ENCODE data around the gene CD38. TPM values are rescaled to one million over a fixed set of nuclear protein-coding genes. Genes with fewer than 3 reads are reported as not detected.

The CD38 gene
- polyA plus RNA-seq, 1 donor from 2014 or later = 0.21 TPM

DNA sequence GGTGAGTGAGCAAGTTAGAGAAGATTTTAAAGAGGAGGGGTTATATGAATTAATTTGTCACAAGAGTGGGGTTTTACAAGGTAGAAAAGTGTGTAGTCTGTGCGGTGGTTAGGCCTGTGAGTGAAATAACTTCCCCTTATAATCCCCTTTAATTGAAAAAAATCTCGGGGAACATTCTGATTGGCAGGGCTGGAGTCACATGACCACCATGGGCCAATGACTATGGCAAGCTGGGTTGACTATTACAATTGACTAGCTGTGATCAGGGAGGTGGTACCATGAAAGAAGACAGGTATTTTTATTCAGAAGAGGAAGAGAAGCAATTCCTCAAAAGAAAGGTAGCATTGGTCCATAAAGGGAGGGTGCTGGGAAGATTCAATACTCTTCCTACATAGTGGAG lies 27.0 kb upstream of the CD38 start:
- no peak overlapping the region for H3K9ac ChIP-seq (ENCODE audit: low read length)
- H3K79me2 ChIP-seq (replicated peaks; ENCODE audit: insufficient read depth, low read length) = no peaks in the 10 kb centered on the region
- TF ChIP-seq MXI1 (conservative IDR thresholded peaks at IDR 0.05; ENCODE audit: poor library complexity, severe bottlenecking) = no peak
- no peak for TF ChIP-seq SMC3 (conservative IDR thresholded peaks at IDR 0.05; ENCODE audit: poor library complexity)
- TF ChIP-seq POLR2AphosphoS5 (IDR thresholded peaks at IDR 0.05) = no peak
- TF ChIP-seq, protein P1, sequence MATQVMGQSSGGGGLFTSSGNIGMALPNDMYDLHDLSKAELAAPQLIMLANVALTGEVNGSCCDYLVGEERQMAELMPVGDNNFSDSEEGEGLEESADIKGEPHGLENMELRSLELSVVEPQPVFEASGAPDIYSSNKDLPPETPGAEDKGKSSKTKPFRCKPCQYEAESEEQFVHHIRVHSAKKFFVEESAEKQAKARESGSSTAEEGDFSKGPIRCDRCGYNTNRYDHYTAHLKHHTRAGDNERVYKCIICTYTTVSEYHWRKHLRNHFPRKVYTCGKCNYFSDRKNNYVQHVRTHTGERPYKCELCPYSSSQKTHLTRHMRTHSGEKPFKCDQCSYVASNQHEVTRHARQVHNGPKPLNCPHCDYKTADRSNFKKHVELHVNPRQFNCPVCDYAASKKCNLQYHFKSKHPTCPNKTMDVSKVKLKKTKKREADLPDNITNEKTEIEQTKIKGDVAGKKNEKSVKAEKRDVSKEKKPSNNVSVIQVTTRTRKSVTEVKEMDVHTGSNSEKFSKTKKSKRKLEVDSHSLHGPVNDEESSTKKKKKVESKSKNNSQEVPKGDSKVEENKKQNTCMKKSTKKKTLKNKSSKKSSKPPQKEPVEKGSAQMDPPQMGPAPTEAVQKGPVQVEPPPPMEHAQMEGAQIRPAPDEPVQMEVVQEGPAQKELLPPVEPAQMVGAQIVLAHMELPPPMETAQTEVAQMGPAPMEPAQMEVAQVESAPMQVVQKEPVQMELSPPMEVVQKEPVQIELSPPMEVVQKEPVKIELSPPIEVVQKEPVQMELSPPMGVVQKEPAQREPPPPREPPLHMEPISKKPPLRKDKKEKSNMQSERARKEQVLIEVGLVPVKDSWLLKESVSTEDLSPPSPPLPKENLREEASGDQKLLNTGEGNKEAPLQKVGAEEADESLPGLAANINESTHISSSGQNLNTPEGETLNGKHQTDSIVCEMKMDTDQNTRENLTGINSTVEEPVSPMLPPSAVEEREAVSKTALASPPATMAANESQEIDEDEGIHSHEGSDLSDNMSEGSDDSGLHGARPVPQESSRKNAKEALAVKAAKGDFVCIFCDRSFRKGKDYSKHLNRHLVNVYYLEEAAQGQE (IDR thresholded peaks at IDR 0.05; ENCODE audit: borderline replicate concordance) = no peak
- TF ChIP-seq EZH2 (IDR thresholded peaks at IDR 0.05; ENCODE audit: borderline replicate concordance, insufficient read depth, low read length, poor library complexity, severe bottlenecking) = no peak
- TF ChIP-seq RAD21 (conservative IDR thresholded peaks at IDR 0.05) = no peak
- TF ChIP-seq TAF1 (IDR thresholded peaks at IDR 0.05; ENCODE audit: low read depth) = no peak
- no peak for TF ChIP-seq CTCF (IDR thresholded peaks at IDR 0.05; ENCODE audit: poor library complexity, severe bottlenecking)
- TF ChIP-seq EP300 (conservative IDR thresholded peaks at IDR 0.05; ENCODE audit: poor library complexity, severe bottlenecking) = no peak
- no peak overlapping the region for H3K4me2 ChIP-seq (ENCODE audit: low read length)
- no peaks in the 10 kb centered on the region for H4K20me1 ChIP-seq (ENCODE audit: insufficient read depth)
- no peak overlapping the region for H3K4me3 ChIP-seq (ENCODE audit: low read length)
- H3K27ac ChIP-seq (ENCODE audit: low read length) = no peak overlapping the region
- H3K9me3 ChIP-seq (ENCODE audit: low read length) = no peaks in the 10 kb centered on the region
- no peaks in the 10 kb centered on the region for H3K36me3 ChIP-seq (ENCODE audit: insufficient read depth, low read length)
- no peaks in the 10 kb centered on the region for H3F3A ChIP-seq (ENCODE audit: insufficient read depth, low read length, poor library complexity, severe bottlenecking)
- H3K9me2 ChIP-seq (ENCODE audit: insufficient read depth, low read length) = no peaks in the 10 kb centered on the region
- no peak overlapping the region for H2AFZ ChIP-seq (ENCODE audit: low read depth, low read length)
- H3K27me3 ChIP-seq (ENCODE audit: insufficient read depth, low read depth, low read length) = no peaks in the 10 kb centered on the region

- Histone ChIP-seq H3K4me2 (ENCODE audit: low read length) (no peak overlapping the region), H2AFZ (ENCODE audit: low read depth, low read length) (no peak overlapping the region), H3K9me2 (ENCODE audit: insufficient read depth, low read length) (no peaks in the 10 kb centered on the region), H3K79me2 (replicated peaks; ENCODE audit: insufficient read depth, low read length) (no peaks in the 10 kb centered on the region), H3F3A (ENCODE audit: insufficient read depth, low read length, poor library complexity, severe bottlenecking) (no peaks in the 10 kb centered on the region), H3K9me3 (ENCODE audit: low read length) (no peaks in the 10 kb centered on the region), H4K20me1 (ENCODE audit: insufficient read depth) (no peaks in the 10 kb centered on the region), H3K27me3 (ENCODE audit: insufficient read depth, low read depth, low read length) (no peaks in the 10 kb centered on the region), H3K36me3 (ENCODE audit: insufficient read depth, low read length) (no peaks in the 10 kb centered on the region), H3K27ac (ENCODE audit: low read length) (no peak overlapping the region), H3K4me3 (ENCODE audit: low read length) (no peak overlapping the region), H3K9ac (ENCODE audit: low read length) (no peak overlapping the region)
- TF ChIP-seq EP300 (conservative IDR thresholded peaks at IDR 0.05; ENCODE audit: poor library complexity, severe bottlenecking) (no peak), SMC3 (conservative IDR thresholded peaks at IDR 0.05; ENCODE audit: poor library complexity) (no peak), POLR2AphosphoS5 (IDR thresholded peaks at IDR 0.05) (no peak), MXI1 (conservative IDR thresholded peaks at IDR 0.05; ENCODE audit: poor library complexity, severe bottlenecking) (no peak), EZH2 (IDR thresholded peaks at IDR 0.05; ENCODE audit: borderline replicate concordance, insufficient read depth, low read length, poor library complexity, severe bottlenecking) (no peak), RAD21 (conservative IDR thresholded peaks at IDR 0.05) (no peak), CTCF (IDR thresholded peaks at IDR 0.05; ENCODE audit: poor library complexity, severe bottlenecking) (no peak), TAF1 (IDR thresholded peaks at IDR 0.05; ENCODE audit: low read depth) (no peak)
- TF ChIP-seq, protein P1 (IDR thresholded peaks at IDR 0.05; ENCODE audit: borderline replicate concordance) = no peak
Observed at GRCh38 chr4:15753081-15753480, 25.0 kb upstream of the CD38 start.

All from neural cell (in vitro differentiated cells).